ENCODE data around the gene SRRT. TPM values are rescaled to one million over a fixed set of nuclear protein-coding genes. Genes with fewer than 3 reads are reported as not detected.

Gene SRRT
- polyA plus RNA-seq, 1 donor from 2014 or later = 59.9 TPM

DNA sequence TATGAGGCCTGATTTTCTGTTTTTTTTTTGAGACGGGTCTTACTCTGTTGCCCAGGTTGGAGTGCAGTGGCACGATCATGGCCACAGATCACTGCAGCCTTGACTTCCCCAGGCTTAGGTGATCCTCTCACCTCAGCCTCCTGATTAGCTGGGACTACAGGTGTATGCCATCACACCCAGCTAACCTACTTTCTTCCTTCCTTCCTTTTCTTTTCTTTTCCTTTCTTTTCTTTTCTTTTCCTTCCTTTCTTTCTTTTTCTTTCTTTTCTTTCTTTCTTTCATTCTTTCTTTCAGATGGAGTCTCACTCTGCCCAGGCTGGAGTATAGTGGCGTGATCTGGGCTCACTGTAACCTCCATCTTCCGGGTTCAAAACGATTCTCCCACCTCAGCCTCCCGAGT, 3.8 kb downstream of the SRRT start:
- H3K9ac ChIP-seq (ENCODE audit: low read length) = no peak overlapping the region
- H3K36me3 ChIP-seq (ENCODE audit: insufficient read depth, low read length) = no peaks in the 10 kb centered on the region
- no peak overlapping the region for H3K4me3 ChIP-seq (ENCODE audit: low read length)
- H3K27me3 ChIP-seq (ENCODE audit: insufficient read depth, low read depth, low read length) = no peaks in the 10 kb centered on the region
- no peaks in the 10 kb centered on the region for H3F3A ChIP-seq (ENCODE audit: insufficient read depth, low read length, poor library complexity, severe bottlenecking)
- H2AFZ ChIP-seq (ENCODE audit: low read depth, low read length) = no peak overlapping the region
- no peak overlapping the region for H3K4me2 ChIP-seq (ENCODE audit: low read length)
- TF ChIP-seq POLR2AphosphoS5 (IDR thresholded peaks at IDR 0.05) (no peak), EZH2 (IDR thresholded peaks at IDR 0.05; ENCODE audit: borderline replicate concordance, insufficient read depth, low read length, poor library complexity, severe bottlenecking) (no peak), CTCF (IDR thresholded peaks at IDR 0.05; ENCODE audit: poor library complexity, severe bottlenecking) (no peak), RAD21 (conservative IDR thresholded peaks at IDR 0.05) (no peak), SMC3 (conservative IDR thresholded peaks at IDR 0.05; ENCODE audit: poor library complexity) (no peak), TAF1 (IDR thresholded peaks at IDR 0.05; ENCODE audit: low read depth) (no peak), MXI1 (conservative IDR thresholded peaks at IDR 0.05; ENCODE audit: poor library complexity, severe bottlenecking) (no peak), REST (IDR thresholded peaks at IDR 0.05; ENCODE audit: borderline replicate concordance) (no peak), EP300 (conservative IDR thresholded peaks at IDR 0.05; ENCODE audit: poor library complexity, severe bottlenecking) (no peak)
- H3K9me3 ChIP-seq (ENCODE audit: low read length) = no peaks in the 10 kb centered on the region
- peaks cover 58% of the 10 kb centered on the region for H3K79me2 ChIP-seq (replicated peaks; ENCODE audit: insufficient read depth, low read length)
- H3K9me2 ChIP-seq (ENCODE audit: insufficient read depth, low read length) = no peaks in the 10 kb centered on the region
- H4K20me1 ChIP-seq (ENCODE audit: insufficient read depth) = peaks cover 6% of the 10 kb centered on the region
- H3K27ac ChIP-seq (ENCODE audit: low read length) = no peak overlapping the region

DNA sequence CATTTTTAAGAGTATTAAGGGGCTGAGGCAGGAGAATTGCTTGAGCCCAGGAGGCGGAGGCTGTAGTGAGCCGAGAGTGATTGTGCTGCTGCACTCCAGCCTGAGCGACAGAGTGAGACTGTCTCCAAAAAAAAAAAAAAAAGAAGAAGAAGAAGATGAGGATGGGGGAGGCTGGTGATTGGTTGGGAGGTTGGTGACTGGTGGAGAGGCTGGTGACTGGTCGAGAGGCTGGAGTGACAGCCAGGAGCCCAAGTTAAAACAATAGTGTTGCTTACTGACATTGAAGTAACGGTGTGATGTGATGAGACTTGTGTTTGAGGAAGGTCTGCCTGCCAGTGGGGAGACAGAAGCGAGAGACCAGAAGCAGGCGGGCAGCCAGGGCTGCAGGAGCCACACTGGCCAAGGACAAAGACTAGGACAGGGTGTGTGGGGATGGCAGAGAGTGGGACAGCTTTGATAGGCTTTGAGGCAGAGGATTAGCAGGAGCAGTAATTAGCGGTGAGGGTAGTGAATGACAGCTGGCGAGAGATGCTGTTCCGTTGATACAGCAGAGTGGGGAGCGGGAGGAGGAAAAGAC, 4.9 kb downstream of the SRRT start:
- no peaks in the 10 kb centered on the region for H3K9me2 ChIP-seq (ENCODE audit: insufficient read depth, low read length)
- H3K79me2 ChIP-seq (replicated peaks; ENCODE audit: insufficient read depth, low read length) = peaks cover 58% of the 10 kb centered on the region
- H3K36me3 ChIP-seq (ENCODE audit: insufficient read depth, low read length) = no peaks in the 10 kb centered on the region
- no peaks in the 10 kb centered on the region for H3K27me3 ChIP-seq (ENCODE audit: insufficient read depth, low read depth, low read length)
- no peak overlapping the region for H3K4me2 ChIP-seq (ENCODE audit: low read length)
- no peaks in the 10 kb centered on the region for H3K9me3 ChIP-seq (ENCODE audit: low read length)
- TF ChIP-seq EP300 (conservative IDR thresholded peaks at IDR 0.05; ENCODE audit: poor library complexity, severe bottlenecking) (no peak), CTCF (IDR thresholded peaks at IDR 0.05; ENCODE audit: poor library complexity, severe bottlenecking) (no peak), REST (IDR thresholded peaks at IDR 0.05; ENCODE audit: borderline replicate concordance) (no peak), TAF1 (IDR thresholded peaks at IDR 0.05; ENCODE audit: low read depth) (no peak), RAD21 (conservative IDR thresholded peaks at IDR 0.05) (no peak), SMC3 (conservative IDR thresholded peaks at IDR 0.05; ENCODE audit: poor library complexity) (no peak), POLR2AphosphoS5 (IDR thresholded peaks at IDR 0.05) (no peak), MXI1 (conservative IDR thresholded peaks at IDR 0.05; ENCODE audit: poor library complexity, severe bottlenecking) (no peak), EZH2 (IDR thresholded peaks at IDR 0.05; ENCODE audit: borderline replicate concordance, insufficient read depth, low read length, poor library complexity, severe bottlenecking) (no peak)
- H2AFZ ChIP-seq (ENCODE audit: low read depth, low read length) = no peak overlapping the region
- H3K27ac ChIP-seq (ENCODE audit: low read length) = no peak overlapping the region
- no peak overlapping the region for H3K9ac ChIP-seq (ENCODE audit: low read length)
- peaks cover 6% of the 10 kb centered on the region for H4K20me1 ChIP-seq (ENCODE audit: insufficient read depth)
- H3F3A ChIP-seq (ENCODE audit: insufficient read depth, low read length, poor library complexity, severe bottlenecking) = no peaks in the 10 kb centered on the region
- no peak overlapping the region for H3K4me3 ChIP-seq (ENCODE audit: low read length)

Data from neural cell (in vitro differentiated cells).